ENCODE results near the gene SEC24C.
"Not testable (repeated sequence)": the region's sequence is repeated elsewhere in the genome, so short reads cannot be mapped to it uniquely, and the experiment has no call there.

The SEC24C gene, protein sequence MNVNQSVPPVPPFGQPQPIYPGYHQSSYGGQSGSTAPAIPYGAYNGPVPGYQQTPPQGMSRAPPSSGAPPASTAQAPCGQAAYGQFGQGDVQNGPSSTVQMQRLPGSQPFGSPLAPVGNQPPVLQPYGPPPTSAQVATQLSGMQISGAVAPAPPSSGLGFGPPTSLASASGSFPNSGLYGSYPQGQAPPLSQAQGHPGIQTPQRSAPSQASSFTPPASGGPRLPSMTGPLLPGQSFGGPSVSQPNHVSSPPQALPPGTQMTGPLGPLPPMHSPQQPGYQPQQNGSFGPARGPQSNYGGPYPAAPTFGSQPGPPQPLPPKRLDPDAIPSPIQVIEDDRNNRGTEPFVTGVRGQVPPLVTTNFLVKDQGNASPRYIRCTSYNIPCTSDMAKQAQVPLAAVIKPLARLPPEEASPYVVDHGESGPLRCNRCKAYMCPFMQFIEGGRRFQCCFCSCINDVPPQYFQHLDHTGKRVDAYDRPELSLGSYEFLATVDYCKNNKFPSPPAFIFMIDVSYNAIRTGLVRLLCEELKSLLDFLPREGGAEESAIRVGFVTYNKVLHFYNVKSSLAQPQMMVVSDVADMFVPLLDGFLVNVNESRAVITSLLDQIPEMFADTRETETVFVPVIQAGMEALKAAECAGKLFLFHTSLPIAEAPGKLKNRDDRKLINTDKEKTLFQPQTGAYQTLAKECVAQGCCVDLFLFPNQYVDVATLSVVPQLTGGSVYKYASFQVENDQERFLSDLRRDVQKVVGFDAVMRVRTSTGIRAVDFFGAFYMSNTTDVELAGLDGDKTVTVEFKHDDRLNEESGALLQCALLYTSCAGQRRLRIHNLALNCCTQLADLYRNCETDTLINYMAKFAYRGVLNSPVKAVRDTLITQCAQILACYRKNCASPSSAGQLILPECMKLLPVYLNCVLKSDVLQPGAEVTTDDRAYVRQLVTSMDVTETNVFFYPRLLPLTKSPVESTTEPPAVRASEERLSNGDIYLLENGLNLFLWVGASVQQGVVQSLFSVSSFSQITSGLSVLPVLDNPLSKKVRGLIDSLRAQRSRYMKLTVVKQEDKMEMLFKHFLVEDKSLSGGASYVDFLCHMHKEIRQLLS

DNA sequence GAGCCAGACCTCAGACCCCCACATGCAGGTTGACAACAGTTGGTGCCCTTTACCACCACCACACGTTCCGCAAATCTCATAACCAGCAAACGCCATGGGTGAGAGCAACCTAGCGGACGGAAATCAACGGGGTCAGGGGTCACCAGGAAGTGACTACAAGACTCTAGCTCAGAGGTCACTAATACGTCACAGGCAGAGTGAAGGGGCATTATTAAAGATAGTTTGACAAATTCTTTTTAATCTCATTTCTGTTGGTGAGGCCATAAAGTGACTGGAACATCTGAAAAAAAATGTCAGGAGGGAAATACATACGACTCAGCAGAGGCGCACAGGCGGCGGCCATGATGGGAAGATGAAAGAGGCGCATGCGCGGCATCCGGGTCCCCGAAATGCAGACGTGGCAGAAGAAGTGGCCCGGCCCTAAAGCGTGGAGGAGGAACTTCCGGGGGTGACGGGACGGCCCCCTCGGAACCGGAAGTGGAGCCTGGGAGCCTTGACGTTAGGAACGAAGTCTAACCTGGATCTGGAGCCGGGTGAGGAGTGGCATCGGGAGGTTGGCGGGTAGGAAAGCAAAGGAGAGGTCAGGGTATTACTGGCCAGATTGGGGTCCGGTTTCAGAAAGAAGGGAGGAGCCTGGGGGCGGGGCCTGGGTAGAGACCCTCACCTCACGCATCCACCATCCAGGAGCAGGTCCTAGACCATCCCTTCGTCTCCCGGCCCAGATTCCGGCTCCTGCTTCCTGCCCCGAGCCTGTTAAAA lies at the start of gene SEC24C:
SEC24C (plus strand) TSS at position 468 of the 759 bp plus-strand sequence. CDS start 2,461 bp downstream, outside the sequence.
- no peak for FAIRE-seq

DNA sequence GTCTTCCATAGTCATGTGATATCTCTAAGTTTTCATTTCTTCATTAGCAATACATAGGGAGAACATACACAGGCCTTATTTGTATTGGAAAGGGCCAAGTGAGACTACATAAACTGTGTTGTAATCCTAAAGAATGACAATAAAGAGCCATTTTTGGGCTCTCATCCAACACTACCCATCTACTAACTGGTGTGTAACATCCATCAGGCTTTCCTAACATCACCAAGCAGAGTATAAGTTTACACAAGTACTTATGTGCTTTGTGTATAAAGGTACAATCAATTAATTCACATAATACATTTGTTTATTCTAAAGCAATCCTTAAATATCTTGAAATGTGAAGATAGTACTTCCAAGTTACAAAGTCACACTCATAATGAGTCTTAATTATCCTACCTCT lies 48.9 kb upstream of the SEC24C start:
- not testable (repeated sequence) for FAIRE-seq

DNA sequence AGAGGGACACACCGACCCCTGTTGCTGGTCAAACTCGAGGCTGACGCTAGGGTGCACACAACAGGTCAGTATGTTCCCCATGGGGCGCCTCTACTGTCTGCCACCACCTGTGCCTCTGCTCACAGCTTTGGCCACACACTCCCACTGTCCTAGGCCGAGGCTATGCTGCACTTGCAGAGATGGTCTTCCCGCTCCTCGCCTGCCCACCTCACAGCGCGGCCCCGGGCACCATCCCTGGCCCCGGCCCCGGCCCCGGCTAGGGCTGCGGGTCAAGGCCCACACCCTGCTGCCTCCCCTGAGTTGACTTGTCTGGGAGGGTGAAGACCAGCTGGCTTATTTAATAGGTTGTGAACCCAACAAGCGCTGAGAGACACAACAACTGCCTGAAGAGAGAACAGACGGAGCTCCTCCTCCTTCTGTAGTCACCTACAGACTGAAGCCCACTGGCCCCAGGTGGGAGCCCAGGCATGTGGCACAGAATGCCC lies 46.5 kb upstream of the SEC24C start, which contains the start of gene AGAP5:
AGAP5 (minus strand) TSS at position 435 of the 485 bp plus-strand sequence; CDS start at position 81, 354 bp downstream.
- not testable (repeated sequence) for FAIRE-seq

DNA sequence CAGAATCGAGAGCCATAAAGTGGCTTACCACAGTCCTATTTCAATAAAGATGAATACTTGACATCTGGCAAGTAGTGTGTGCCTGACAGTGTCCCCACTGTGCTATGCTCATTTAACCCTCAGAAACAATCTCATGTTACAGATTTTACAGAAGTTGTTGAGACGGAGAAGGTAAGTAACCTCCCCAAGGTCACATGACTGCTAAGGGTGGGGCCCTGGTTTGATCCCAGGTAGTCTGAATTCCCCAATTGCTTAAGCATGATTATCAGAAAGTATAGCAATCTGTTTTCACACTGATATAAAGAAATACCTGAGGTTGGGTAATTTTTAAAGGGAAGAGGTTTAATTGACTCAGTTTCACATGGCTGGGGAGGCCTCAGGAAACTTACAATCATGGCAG lies 45.4 kb upstream of the SEC24C start:
- not testable (repeated sequence) for FAIRE-seq

DNA sequence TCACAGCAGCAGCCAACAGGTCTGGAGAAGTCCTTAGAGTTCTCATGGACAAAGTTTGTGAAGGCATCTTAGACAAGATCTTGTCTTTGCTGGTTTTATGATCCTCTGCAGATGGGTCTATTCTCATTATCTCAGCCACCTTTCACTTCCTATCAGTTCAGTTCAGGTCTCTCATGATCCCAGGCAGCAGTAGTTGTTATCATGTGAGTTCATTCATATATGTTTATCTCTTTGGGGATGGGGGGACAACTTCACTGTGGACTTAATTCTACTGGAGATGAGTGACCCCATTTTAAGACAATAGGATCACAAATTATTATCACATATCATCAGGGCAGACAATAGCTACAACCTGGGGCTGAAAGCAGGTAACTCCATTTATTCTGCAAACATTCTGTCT lies 40.2 kb upstream of the SEC24C start:
- FAIRE-seq, result not testable (repeated sequence)

DNA sequence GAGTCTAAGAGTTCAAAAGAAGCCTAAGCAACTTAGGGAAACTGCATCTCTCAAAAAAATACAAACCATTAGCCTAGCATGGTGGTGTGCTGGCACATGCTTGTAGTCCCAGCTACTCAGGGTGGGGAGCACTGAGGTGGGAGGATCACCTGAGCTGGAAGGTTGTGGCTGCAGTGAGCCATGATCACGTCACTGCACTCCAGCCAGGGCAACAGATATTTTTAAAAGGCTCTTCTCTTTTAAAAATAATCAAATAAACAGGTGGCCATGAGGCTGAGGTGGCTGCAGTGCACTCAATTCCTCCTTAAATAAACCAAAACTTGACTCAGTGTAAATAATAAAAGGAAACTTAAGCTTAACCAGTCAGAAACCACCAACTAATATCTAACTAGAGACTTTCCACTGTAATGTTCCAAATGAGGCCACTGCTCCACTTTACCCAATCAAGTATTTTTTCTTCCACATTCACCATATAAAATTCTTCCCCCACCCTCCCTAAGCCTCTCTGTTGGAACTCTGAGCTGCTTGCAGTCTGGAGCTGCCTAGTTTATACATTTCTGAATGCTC lies 38.6 kb upstream of the SEC24C start:
- FAIRE-seq, result not testable (repeated sequence)

DNA sequence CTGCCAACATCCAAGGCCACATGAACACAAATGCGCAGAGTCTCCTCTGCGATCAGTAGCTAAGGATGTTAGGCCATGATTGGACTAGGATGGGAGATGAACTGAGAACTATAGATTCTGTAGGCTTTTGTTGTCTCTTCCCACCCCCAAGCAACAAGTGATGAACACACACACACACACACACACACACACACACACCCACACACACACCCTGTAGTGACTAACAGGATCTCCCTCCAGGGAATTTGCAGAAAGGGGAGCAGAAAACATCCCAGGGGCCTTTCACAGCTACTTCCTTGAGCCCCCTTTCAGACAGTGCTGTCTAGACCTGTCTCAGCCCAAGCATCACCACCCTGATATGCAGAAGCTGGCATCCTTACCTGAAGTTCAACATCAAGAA lies 37.7 kb upstream of the SEC24C start:
- FAIRE-seq, result not testable (repeated sequence)

DNA sequence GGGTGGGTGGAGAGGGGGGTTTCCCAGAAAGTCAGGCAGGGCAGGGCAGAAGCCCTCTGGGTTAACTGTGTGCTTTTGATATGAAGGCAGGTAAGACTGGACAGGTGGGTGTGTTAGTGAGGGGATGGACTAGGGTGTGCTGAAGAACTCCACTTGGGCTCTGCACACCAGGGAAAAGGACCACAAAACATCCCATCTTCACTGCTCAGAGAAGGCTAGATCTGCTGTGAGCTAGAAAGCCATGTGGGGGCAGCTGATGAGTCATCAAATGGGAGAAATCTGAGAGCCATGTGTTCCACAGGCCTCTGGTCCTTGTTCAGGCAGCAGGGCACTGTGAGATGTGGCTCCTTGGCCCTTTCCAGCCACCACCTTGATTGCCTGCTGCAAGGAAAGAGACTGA lies 36.5 kb upstream of the SEC24C start:
- FAIRE-seq, result not testable (repeated sequence)

DNA sequence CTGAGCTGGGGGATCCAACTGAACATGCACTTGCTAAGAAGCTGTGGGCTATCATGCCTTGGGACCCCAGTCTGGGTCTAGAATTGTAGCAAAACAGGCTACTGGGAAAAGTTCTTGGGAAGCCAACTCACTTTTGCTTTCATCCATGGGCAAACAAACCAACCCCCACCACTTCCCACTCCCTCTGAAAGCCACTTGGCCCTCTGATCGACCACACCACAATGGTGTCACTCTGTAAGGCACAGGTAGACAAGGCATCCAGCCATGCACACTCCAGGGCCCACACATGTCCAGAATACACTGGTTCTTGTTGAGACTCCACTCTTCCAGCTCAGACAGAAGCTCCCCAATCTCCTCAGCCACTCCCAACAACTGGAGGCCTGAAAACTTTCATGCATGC lies 36.0 kb upstream of the SEC24C start:
- not testable (repeated sequence) for FAIRE-seq

DNA sequence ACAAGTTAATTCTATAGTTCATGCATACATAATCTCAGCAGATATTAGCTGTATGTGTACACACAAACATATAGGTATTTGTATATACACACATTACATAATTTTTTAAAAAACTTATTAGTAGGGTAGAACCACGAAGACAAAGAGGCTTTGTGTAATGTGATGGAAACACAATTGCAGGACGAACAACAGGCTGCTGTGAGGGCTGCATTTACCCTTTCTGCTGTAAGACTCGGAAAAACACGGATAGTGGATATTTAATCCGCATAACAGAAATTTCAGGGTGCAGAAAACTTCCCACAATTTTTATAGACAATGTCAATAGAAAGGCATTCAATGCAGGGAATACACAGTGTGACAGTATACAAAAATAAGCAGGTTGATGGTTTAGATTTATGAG lies 32.5 kb upstream of the SEC24C start:
- FAIRE-seq, result not testable (repeated sequence)

DNA sequence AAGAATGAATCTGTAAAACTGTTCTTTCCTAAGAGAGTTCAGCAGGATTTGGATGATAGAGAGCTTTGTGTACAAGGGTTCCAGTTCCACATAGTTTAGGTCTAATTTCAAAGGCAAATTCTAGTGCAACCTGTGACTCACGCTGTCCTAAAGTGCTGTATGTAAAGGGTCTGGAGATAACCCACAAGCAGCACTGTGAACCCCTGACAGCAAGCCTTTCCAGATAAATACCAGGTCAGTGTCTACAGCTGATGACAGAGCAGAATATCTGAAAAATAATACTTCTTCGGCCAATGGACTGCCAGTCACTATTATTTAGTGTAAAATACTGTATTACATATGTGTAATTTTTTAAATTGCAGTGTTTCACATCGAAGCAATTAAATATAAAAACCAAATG lies 30.3 kb upstream of the SEC24C start:
- FAIRE-seq, result not testable (repeated sequence)

DNA sequence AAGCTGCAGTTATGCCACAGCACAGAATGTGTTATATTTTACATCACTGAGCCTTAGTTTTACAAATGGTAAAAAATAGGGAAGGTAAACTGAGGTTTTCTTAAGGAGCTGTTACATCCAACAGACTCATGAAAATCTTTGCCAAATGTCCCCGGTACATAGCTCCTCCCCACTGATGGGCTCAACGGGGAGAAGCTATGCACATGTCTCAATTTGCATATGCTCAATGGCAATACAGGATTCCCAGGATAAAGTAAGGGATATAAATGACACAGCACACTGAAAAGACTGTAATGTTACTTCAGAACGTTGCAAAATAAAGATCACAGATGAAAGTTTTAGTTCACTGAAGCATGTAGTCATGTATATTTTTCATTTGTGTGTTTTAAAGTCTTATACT lies 29.7 kb upstream of the SEC24C start:
- FAIRE-seq, result not testable (repeated sequence)

DNA sequence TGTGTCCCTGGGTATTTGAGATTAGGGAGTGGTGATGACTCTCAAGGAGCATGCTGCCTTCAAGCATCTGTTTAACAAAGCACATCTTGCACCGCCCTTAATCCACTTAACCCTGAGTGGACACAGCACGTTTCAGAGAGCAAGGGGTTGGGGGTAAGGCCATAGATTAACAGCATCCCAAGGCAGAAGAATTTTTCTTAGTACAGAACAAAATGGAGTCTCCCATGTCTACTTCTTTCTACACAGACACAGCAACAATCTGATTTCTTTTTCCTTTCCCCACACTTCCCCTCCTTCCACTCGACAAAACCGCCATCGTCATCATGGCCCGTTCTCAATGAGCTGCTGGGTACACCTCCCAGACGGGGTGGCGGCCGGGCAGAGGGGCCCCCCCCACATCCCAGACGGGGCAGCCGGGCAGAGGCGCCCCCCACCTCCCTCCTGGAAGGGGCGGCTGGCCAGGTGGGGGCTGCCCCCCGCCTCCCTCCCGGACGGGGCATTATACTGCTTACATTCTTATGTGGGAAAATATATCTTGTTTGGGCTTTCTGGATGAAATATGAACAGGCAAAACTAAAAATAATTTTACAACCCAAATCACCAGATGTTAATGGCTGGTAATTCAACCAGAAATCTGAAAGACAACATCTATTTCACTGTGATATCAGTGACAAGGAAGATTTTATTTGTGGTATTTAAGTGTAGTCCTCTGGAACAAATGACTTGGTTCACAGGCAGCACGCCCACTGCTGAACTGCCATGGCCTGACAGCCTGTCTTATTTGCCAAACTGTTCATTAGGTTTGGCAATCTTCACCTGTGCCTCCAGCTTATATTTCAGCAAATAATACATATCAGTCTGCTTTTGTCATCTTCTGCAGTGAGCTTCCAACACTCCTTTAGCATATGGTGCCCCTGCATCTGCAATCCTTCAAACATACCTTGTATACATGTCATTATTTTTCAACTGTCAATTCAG lies 28.7 kb upstream of the SEC24C start:
- FAIRE-seq, result not testable (repeated sequence)

DNA sequence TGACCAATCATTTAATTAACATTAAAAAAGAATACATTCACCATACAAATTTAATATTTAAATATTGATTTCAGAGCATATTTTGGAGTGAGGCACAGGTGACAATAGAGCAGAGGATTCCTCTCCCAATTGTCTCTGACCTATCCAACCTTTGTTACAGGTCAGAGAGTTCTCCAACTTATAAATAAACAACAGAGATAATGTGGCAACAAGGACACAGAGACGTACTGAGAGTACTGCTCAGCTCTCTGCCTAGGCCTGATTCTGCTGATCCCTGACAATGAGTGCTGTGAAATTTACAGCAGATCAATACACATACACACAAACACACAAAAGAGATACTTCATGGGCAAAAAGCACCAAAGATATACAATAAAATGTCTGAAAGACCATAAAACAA lies 27.9 kb upstream of the SEC24C start:
- FAIRE-seq, result no peak

DNA sequence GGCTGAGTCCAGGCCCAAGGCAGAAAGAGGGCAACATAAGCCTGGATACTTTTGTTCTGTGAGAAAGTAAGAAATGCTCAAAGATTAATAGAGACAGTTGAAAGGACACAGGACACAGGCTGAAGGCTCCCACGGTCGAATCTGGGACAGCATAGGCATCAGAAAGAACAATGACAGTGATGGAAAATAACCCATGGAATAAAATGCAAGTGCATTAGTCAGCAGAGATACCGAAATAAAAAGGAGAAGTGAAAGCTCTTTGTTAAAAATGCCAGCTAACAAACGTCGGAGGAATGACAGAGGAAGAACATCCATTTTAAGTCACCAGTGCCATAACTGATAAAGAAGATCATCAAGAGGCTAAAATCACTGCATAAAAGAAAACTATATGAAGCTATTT lies 26.6 kb upstream of the SEC24C start:
- no peak for FAIRE-seq

DNA sequence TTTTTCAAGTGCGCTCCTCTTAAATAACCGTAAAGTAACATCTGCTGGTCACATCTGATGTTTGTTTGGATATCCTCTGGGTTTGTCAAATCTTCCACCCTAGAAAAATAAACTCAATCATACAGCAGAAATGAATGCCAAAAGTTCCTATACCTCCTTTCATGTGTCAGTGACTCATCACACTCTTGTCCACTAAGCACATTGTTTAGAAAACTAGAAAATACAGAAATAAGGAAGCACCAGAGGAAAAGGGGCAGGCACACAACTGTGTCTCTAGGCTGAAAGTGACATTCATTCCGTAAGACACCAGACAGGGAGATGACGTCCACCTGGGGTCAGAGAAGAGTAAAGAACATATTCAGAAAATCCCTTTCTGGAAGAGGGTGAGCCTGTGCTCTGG lies 23.6 kb upstream of the SEC24C start:
- FAIRE-seq, result not testable (repeated sequence)

DNA sequence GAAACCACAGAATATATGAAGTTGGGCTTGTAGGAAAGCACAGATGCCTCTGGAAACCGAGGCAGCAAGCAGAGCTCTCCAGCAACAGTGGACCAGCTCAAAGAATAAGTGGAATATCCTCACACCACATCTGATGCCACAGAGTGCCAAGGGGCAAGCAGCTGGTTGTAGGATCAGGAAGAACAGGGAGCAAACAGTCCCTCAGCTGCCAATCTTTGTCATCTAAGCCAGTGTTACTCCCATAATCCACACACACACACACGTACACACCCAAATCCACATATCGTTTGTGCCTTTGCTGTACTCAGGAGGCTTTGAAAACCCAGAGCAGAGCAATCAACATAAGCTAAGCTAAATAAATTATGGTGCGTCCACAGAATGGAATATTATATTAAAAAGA lies 20.7 kb upstream of the SEC24C start:
- FAIRE-seq, result no peak

DNA sequence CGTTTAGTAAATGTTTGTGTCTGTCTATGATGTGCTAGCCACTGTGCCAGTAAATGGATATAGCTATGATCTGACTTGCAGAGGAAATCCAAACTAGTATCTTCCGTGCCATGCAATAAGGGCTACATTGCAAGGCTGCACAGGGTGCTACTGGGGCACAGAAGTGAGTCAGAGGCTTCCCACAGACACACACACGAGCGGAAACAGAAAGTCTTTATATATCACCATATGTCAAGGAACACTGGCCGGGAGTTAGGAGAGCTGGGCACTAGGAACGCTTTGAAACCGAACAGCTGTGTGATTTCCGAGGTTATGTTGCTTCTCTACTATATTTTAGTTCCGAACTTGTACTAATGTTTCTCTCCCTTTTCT lies 14.4 kb upstream of the SEC24C start:
- not testable (repeated sequence) for FAIRE-seq

DNA sequence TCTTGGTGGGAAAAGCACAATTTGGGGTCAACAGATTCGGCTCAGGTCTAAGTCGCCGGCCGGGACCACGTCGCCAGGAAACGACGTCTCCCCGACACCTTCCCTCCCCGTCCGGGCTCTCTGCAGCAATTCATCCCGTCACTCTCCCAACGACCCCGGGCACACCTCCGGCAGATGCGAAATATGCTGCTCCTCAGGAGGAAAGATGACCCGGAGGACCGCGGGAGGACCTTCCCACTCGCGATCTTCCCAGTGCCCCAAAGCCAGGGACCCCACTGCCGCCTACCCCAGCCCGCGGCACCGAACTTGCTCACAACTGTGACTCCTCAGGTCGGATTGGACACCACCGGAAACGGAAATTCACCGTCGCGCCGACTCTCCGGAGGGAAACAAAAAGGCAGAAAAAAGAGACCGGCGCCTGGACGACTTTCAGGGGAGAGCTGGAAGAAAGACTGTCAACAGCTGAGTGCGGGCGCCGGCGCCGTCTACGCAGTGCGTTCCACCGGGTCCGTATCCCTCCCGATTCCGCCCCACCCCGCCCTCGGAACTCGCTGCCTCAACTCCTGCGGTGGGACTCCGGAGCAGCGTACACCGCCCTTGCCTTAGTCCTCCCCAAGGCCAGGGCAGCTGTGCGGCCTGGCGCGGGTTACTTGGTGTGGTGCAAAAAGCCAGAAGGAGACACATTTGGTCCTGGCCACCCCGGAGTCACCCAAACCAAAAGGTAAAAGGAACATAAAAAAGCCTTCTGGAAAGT lies 13.8 kb upstream of the SEC24C start:
- no peak for FAIRE-seq

All from colon (tissue), 2 donors.